ENCODE results near the gene TNS3. TPM values are rescaled to one million over a fixed set of nuclear protein-coding genes. Genes with fewer than 3 reads are reported as not detected.

The TNS3 gene
- total and polyA plus RNA-seq, 4 donors: 58.6 to 117 (median 74.7) TPM

- DNase-seq (ENCODE audit: low read depth in 4 of 6, low spot score in 6 of 6): no peak
- Histone ChIP-seq H3K27ac (ENCODE audit: low read depth, low read length) (no peak overlapping the region), H3K4me1 (ENCODE audit: control insufficient read depth, insufficient read depth, low read length) (peaks cover 5% of the 10 kb centered on the region), H3K36me3 (ENCODE audit: control insufficient read depth, insufficient read depth, low read length) (no peaks in the 10 kb centered on the region), H3K9me3 (ENCODE audit: control insufficient read depth, insufficient read depth, low read length) (peaks cover 2% of the 10 kb centered on the region), H3K4me3 (ENCODE audit: low read depth, low read length) (no peak overlapping the region), H3K27me3 (ENCODE audit: control insufficient read depth, insufficient read depth, low read length) (no peaks in the 10 kb centered on the region)
- 89% methylated on average over 2 of the region's 3 CpGs for WGBS (ENCODE audit: insufficient coverage)
Measured at GRCh38 chr7:47248797-47249196, 333.1 kb downstream of the TNS3 start.

- H3K27ac ChIP-seq (ENCODE audit: low read depth, low read length): no peak overlapping the region
Measured at GRCh38 chr7:47247132-47247531, 334.8 kb downstream of the TNS3 start.

DNA sequence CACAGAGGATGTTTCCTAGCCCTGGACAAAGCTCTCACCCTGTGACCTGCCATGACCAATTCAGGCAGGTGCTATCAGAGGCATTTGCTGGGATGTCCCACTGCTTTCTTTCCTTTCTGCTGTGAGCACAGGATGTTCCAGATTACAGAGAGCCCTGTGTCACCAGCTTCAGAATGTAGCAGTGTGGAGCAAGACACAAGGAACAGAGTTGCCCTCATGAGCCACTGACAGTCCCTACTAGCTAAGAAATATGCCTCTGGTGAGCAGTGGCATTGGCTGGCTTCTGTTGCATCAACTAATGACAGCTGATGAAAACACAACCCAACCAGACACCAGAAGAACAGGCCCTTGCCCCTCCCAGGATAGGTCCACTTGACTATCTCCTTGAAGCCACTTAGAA lies 337.2 kb downstream of the TNS3 start:
- no peaks in the 10 kb centered on the region for H3K36me3 ChIP-seq (ENCODE audit: control insufficient read depth, insufficient read depth, low read length)
- no peak overlapping the region for H3K27ac ChIP-seq (ENCODE audit: low read depth, low read length)
- no peaks in the 10 kb centered on the region for H3K27me3 ChIP-seq (ENCODE audit: control insufficient read depth, insufficient read depth, low read length)
- no peak for DNase-seq (ENCODE audit: low read depth in 4 of 6, low spot score in 6 of 6)
- no peak overlapping the region for H3K4me3 ChIP-seq (ENCODE audit: low read depth, low read length)
- H3K4me1 ChIP-seq (ENCODE audit: control insufficient read depth, insufficient read depth, low read length): peaks cover 4% of the 10 kb centered on the region
- H3K9me3 ChIP-seq (ENCODE audit: control insufficient read depth, insufficient read depth, low read length): no peaks in the 10 kb centered on the region

More at GRCh38 chr7:47247132-47247531, 334.8 kb downstream of the TNS3 start:
- 77% methylated on average over 5 of the region's 5 CpGs for WGBS (ENCODE audit: insufficient coverage)
- H3K27me3 ChIP-seq (ENCODE audit: control insufficient read depth, insufficient read depth, low read length): no peaks in the 10 kb centered on the region
- H3K36me3 ChIP-seq (ENCODE audit: control insufficient read depth, insufficient read depth, low read length): no peaks in the 10 kb centered on the region
- no peak overlapping the region for H3K4me3 ChIP-seq (ENCODE audit: low read depth, low read length)
- peak in 1 of 6 donors; percentile 34 for DNase-seq (ENCODE audit: low read depth in 4 of 6, low spot score in 6 of 6)
- H3K4me1 ChIP-seq (ENCODE audit: control insufficient read depth, insufficient read depth, low read length): no peaks in the 10 kb centered on the region
- H3K9me3 ChIP-seq (ENCODE audit: control insufficient read depth, insufficient read depth, low read length): no peaks in the 10 kb centered on the region

DNA sequence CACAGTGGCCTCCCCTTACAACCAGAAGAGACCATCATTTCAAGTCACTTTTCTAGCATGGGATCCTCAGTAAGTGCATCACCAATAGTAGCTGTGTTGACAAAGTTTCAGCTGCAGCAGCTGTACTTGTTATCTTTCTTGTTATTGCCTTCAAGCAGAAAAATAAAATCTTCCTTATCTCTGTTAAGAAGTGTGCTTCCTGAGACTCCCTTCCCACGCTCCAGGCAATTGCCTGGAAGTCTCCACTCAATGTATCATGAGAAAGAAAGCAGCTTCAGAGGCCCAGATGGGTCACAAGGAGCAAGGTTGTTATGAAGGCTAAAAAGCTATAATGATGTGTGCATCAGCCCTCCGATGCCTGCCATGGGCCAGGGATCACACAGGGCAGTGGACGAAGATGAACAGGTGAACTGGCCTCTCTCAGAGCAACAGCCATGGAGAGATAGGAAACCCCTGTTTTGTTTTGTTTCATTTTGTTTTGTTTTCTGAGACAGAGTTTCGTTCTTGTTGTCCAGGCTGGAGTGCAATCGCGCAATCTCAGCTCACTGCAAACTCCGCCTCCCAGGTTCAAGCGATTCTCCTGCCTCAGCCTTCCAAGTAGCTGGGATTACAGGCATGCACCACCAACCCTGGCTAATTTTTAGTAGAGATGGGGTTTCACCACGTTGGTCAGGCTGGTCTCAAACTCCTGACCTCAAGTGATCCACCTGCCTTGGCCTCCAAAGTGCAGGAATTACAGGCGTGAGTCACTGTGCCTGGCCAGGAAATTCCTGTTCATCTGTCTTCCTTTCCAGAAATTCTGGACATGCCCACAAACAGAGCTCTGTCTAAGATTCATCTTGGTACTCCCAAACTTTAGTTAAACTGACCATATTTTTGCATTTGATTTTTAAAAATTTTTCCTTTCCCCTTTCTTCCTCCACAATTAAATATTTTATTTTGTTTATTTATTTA lies 340.5 kb downstream of the TNS3 start:
- 94% methylated on average over 9 of the region's 10 CpGs for WGBS (ENCODE audit: insufficient coverage)
- no peak overlapping the region for H3K27ac ChIP-seq (ENCODE audit: low read depth, low read length)
- H3K4me3 ChIP-seq (ENCODE audit: low read depth, low read length): no peak overlapping the region
- H3K36me3 ChIP-seq (ENCODE audit: control insufficient read depth, insufficient read depth, low read length): no peaks in the 10 kb centered on the region
- peaks cover 4% of the 10 kb centered on the region for H3K4me1 ChIP-seq (ENCODE audit: control insufficient read depth, insufficient read depth, low read length)
- H3K27me3 ChIP-seq (ENCODE audit: control insufficient read depth, insufficient read depth, low read length): no peaks in the 10 kb centered on the region
- no peak for DNase-seq (ENCODE audit: low read depth in 4 of 6, low spot score in 6 of 6)
- no peaks in the 10 kb centered on the region for H3K9me3 ChIP-seq (ENCODE audit: control insufficient read depth, insufficient read depth, low read length)

DNA sequence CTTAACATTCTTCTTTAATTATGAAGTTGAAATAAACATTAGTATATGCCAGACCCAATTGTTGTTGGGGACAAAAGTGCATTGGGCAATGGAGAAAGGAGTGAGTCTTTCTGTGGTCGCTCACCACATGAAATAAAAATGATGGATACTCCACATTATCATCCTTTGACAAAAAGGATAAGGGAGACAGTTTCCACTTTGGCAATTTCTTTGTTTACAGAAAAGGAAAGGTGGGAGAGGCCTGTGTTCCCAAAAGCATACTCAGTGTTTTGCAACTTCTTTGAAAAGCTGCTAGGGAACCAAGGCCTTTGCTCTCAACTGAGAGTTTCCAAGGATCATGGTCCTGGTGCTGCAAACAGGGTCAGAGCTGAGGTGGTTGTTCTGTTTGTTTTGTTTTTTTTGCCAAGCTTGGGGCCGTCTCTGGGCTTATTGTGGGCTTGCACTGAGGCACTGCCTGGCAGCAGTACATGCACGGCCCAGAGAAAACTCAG lies 341.9 kb downstream of the TNS3 start:
- WGBS (ENCODE audit: insufficient coverage): 16% methylated on average over 2 of the region's 3 CpGs
- DNase-seq (ENCODE audit: low read depth in 4 of 6, low spot score in 6 of 6): no peak

DNA sequence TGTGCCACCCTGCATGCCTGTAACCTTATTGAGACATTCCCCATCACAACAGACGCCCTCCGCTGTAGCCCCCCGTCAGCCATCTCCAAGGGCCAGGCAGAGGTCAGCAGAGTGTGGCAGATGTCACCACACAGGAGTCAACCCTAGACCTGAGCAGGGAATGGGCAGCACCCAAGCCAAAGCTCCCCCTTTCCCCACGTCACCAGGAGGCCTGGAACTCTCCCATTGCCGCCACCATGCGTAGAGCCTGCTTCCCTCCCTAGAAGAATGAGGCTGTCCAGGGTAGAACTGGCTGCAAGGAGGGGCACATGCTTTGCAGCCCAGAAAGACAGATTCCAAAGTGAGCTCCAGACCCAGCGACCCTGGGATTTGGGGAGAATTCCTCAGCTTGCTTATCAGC lies 342.9 kb downstream of the TNS3 start:
- DNase-seq (ENCODE audit: low read depth in 4 of 6, low spot score in 6 of 6): no peak
- H3K4me3 ChIP-seq (ENCODE audit: low read depth, low read length): no peak overlapping the region
- WGBS (ENCODE audit: insufficient coverage): 82% methylated on average over 7 of the region's 7 CpGs
- no peaks in the 10 kb centered on the region for H3K27me3 ChIP-seq (ENCODE audit: control insufficient read depth, insufficient read depth, low read length)
- no peaks in the 10 kb centered on the region for H3K36me3 ChIP-seq (ENCODE audit: control insufficient read depth, insufficient read depth, low read length)
- H3K9me3 ChIP-seq (ENCODE audit: control insufficient read depth, insufficient read depth, low read length): no peaks in the 10 kb centered on the region
- peaks cover 4% of the 10 kb centered on the region for H3K4me1 ChIP-seq (ENCODE audit: control insufficient read depth, insufficient read depth, low read length)
- H3K27ac ChIP-seq (ENCODE audit: low read depth, low read length): no peak overlapping the region

More for the DNA sequence above, 341.9 kb downstream of the TNS3 start:
- no peaks in the 10 kb centered on the region for H3K36me3 ChIP-seq (ENCODE audit: control insufficient read depth, insufficient read depth, low read length)
- no peak overlapping the region for H3K27ac ChIP-seq (ENCODE audit: low read depth, low read length)
- peaks cover 4% of the 10 kb centered on the region for H3K4me1 ChIP-seq (ENCODE audit: control insufficient read depth, insufficient read depth, low read length)
- no peak overlapping the region for H3K4me3 ChIP-seq (ENCODE audit: low read depth, low read length)
- H3K9me3 ChIP-seq (ENCODE audit: control insufficient read depth, insufficient read depth, low read length): no peaks in the 10 kb centered on the region
- H3K27me3 ChIP-seq (ENCODE audit: control insufficient read depth, insufficient read depth, low read length): no peaks in the 10 kb centered on the region

DNA sequence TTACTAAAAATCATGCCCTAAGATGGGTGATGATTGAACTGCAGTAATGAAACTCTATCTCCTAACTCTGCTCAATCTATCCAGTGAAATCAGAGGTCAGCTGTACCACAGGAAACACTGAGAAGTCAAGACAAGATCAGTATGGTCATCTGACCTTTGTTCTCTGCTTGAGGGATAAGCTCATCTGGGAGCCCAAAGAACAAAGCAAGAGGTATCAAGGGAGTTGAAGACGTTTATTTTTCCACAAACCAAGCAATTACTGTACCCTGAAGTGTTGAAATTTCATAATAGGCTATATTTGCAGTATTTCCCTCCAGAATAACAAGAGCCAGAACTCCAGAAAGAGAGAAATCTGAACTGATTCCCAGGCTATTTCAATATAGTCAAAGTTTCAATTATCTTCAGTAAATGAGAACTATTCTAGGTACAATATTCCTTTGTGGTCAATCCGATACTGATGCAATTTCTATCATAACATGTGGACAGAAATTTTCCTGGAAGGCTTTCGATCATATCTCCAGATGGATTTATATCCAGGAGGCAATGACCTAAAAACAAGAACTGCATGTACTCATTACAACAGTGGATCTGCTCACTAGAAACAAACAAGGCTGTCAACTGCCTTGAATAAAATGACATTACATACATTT lies 345.3 kb downstream of the TNS3 start:
- no peak overlapping the region for H3K4me3 ChIP-seq (ENCODE audit: low read depth, low read length)
- H3K4me1 ChIP-seq (ENCODE audit: control insufficient read depth, insufficient read depth, low read length): peaks cover 4% of the 10 kb centered on the region
- no peaks in the 10 kb centered on the region for H3K9me3 ChIP-seq (ENCODE audit: control insufficient read depth, insufficient read depth, low read length)
- no peak overlapping the region for H3K27ac ChIP-seq (ENCODE audit: low read depth, low read length)
- 94% methylated on average over 2 of the region's 3 CpGs for WGBS (ENCODE audit: insufficient coverage)
- H3K27me3 ChIP-seq (ENCODE audit: control insufficient read depth, insufficient read depth, low read length): no peaks in the 10 kb centered on the region
- DNase-seq (ENCODE audit: low read depth in 4 of 6, low spot score in 6 of 6): no peak
- no peaks in the 10 kb centered on the region for H3K36me3 ChIP-seq (ENCODE audit: control insufficient read depth, insufficient read depth, low read length)

DNA sequence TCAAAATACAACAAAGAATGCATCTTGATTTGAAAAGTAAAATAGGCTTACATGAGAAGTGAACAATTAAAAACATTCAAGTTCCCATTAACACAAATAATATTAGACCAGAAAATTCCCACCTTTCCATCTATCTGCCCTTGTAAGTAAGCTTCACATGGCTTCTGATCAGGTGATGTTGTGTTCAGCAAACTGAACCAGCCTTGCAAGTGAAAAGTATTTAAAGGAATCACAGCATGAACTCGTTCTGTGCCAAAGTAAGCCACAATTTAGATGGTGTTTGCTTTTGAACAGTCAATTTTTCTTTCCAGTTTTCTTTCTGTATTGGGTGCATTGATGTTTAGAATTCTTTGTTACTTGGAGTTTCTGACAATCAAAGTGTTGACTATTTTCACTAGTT lies 347.9 kb downstream of the TNS3 start:
- no peak for DNase-seq (ENCODE audit: low read depth in 4 of 6, low spot score in 6 of 6)
- Histone ChIP-seq H3K9me3 (ENCODE audit: control insufficient read depth, insufficient read depth, low read length) (no peaks in the 10 kb centered on the region), H3K27ac (ENCODE audit: low read depth, low read length) (no peak overlapping the region), H3K36me3 (ENCODE audit: control insufficient read depth, insufficient read depth, low read length) (no peaks in the 10 kb centered on the region), H3K4me1 (ENCODE audit: control insufficient read depth, insufficient read depth, low read length) (no peaks in the 10 kb centered on the region), H3K27me3 (ENCODE audit: control insufficient read depth, insufficient read depth, low read length) (no peaks in the 10 kb centered on the region), H3K4me3 (ENCODE audit: low read depth, low read length) (no peak overlapping the region)
- 57% methylated on average over 1 of the region's 1 CpG for WGBS (ENCODE audit: insufficient coverage)

DNA sequence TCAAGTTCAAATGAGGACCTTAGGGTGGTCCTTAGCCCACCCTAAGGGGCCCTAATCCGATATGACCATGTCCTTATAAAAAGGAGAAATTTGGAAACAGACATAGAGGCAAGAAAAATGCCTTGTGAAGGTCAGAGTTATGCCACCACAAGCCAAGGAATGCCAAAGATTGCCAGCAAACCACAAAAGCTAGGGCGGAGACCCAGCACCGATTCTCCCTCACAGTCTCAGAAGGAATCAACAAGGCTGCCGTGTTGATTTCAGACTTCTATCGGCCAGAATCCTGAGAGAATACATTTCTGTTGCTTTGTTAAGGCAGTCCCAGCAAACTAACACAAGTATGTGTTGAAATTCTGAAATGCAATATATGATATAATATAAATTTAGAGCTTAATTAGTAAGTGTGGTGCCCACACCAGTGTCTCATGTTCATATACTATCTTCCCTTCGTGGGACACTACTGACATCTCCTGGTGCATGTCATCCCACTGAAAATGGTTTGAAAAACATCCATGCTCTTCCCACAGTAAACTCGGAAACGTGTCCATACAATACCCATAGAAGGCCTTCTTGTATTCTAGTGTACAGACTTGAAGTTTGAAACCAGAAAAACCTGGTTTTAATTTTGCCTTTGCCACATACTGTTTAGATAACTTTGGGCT lies 349.0 kb downstream of the TNS3 start:
- H3K4me3 ChIP-seq (ENCODE audit: low read depth, low read length): no peak overlapping the region
- WGBS (ENCODE audit: insufficient coverage): 95% methylated on average over 3 of the region's 8 CpGs
- peaks cover 2% of the 10 kb centered on the region for H3K4me1 ChIP-seq (ENCODE audit: control insufficient read depth, insufficient read depth, low read length)
- H3K27ac ChIP-seq (ENCODE audit: low read depth, low read length): no peak overlapping the region
- H3K9me3 ChIP-seq (ENCODE audit: control insufficient read depth, insufficient read depth, low read length): no peaks in the 10 kb centered on the region
- peak in 1 of 6 donors; percentile 30 for DNase-seq (ENCODE audit: low read depth in 4 of 6, low spot score in 6 of 6)
- H3K27me3 ChIP-seq (ENCODE audit: control insufficient read depth, insufficient read depth, low read length): no peaks in the 10 kb centered on the region
- no peaks in the 10 kb centered on the region for H3K36me3 ChIP-seq (ENCODE audit: control insufficient read depth, insufficient read depth, low read length)
